HG02973 (cell line): ENCODE data around the gene ASCC2.
A peak's percentile ranks its signal among the peaks of the same experiment; 100 is the strongest.

ENCODE experiments used
- ATAC-seq: cut with Tn5 transposase; IDR thresholded peaks from one replicate; pipeline ENCODE4 v1.9.1; 2021; ENCODE audit warnings: moderate library complexity; ENCODE audit not compliant: unreplicated experiment

The ASCC2 gene

GRCh38 chr22:29788339-29789279 lies 49.5 kb downstream of the ASCC2 start:
- ATAC-seq, result no peak

- no peak for ATAC-seq
These were observed 50.6 kb downstream of the ASCC2 start for GRCh38 chr22:29787371-29787980.

GRCh38 chr22:29786031-29786430 lies 52.0 kb downstream of the ASCC2 start:
- no peak for ATAC-seq

GRCh38 chr22:29784451-29785361 lies 53.4 kb downstream of the ASCC2 start:
- ATAC-seq, result no peak

- no peak for ATAC-seq
These were observed 55.8 kb downstream of the ASCC2 start for GRCh38 chr22:29782061-29782845.

- no peak for ATAC-seq
These were observed 57.1 kb downstream of the ASCC2 start for GRCh38 chr22:29780748-29781676.

- ATAC-seq, result no peak
These were observed 57.9 kb downstream of the ASCC2 start for GRCh38 chr22:29780220-29780619.

GRCh38 chr22:29773233-29773632 lies 64.8 kb downstream of the ASCC2 start:
- ATAC-seq, result no peak

- no peak for ATAC-seq
These were observed 65.9 kb downstream of the ASCC2 start for GRCh38 chr22:29772170-29772641.

- ATAC-seq, result no peak
These were observed 68.3 kb downstream of the ASCC2 start for GRCh38 chr22:29769723-29770321.

GRCh38 chr22:29768052-29768693 lies 69.9 kb downstream of the ASCC2 start:
- ATAC-seq, result no peak

GRCh38 chr22:29767171-29768051 lies 70.7 kb downstream of the ASCC2 start, which contains the start of gene UQCR10:
Gene UQCR10 (plus strand): TSS chr22:29767369. CDS start chr22:29767399, 30 bp downstream.
- peak; percentile 58 for ATAC-seq

- peak; percentile 77 for ATAC-seq
These were observed 71.4 kb downstream of the ASCC2 start, which contains the start of gene ZMAT5 for GRCh38 chr22:29766632-29767170. Gene ZMAT5 (minus strand): TSS chr22:29767007. CDS start chr22:29748544, 18,463 bp downstream.

GRCh38 chr22:29765905-29766631 lies 72.0 kb downstream of the ASCC2 start:
- peak; percentile 22 for ATAC-seq

GRCh38 chr22:29762263-29762662 lies 75.8 kb downstream of the ASCC2 start:
- no peak for ATAC-seq

- ATAC-seq, result no peak
These were observed 79.1 kb downstream of the ASCC2 start for GRCh38 chr22:29758959-29759358.
